ENCODE data around the gene C20orf202. TPM values are rescaled to one million over a fixed set of nuclear protein-coding genes. Genes with fewer than 3 reads are reported as not detected.

Gene C20orf202
- total and polyA plus RNA-seq, 2 experiments from 2014 or later: not detected

DNA sequence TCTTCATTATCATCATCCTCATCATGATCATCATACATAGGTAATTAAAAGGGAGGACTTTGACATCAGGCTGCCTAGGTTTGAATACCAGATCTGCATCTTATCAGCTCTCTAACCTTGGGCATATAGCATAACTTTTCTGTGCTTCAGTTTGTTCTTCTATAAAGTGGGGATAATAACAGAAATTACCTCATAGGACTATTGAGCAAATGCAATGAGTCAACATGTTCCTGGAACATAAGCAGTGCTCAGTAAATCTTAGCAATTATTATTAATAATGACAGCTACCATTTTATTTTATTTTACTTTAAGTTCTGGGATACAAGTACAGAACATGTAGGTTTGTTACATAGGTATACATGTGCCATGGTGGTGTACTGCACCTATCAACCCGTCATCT lies 7.2 kb downstream of the C20orf202 start:
- no peak overlapping the region for H2AFZ ChIP-seq
- no peaks in the 10 kb centered on the region for H3K27me3 ChIP-seq (ENCODE audit: insufficient read depth)
- Mint-ChIP-seq H3K4me3 (no peak overlapping the region), H3K27me3 (ENCODE audit: insufficient read depth, low read depth, poor library complexity) (no peaks in the 10 kb centered on the region), H3K27ac (no peak overlapping the region), H3K36me3 (ENCODE audit: low read depth) (no peaks in the 10 kb centered on the region), H3K4me1 (peaks cover 16% of the 10 kb centered on the region), H3K9me3 (peaks cover 1% of the 10 kb centered on the region; the same call in 1 of the 3 replicates)
- DNase-seq (ENCODE audit: low spot score) (no peak), ATAC-seq (no peak)
- no peaks in the 10 kb centered on the region for H3K79me2 ChIP-seq (replicated peaks; ENCODE audit: insufficient read depth)
- no peaks in the 10 kb centered on the region for H3K9me2 ChIP-seq (ENCODE audit: insufficient read depth)
- peaks cover 16% of the 10 kb centered on the region for H3K4me1 ChIP-seq (ENCODE audit: insufficient read depth)
- no peaks in the 10 kb centered on the region; the same call in 1 of the 2 replicates for H4K20me1 ChIP-seq (replicated peaks; ENCODE audit: insufficient read depth)
- H3K27ac ChIP-seq (ENCODE audit: low read depth): no peak overlapping the region
- no peak overlapping the region for H3K4me2 ChIP-seq
- TF ChIP-seq JUNB (IDR thresholded peaks at IDR 0.05; ENCODE audit: unreplicated experiment) (no peak), EZH2 (IDR thresholded peaks at IDR 0.05; ENCODE audit: low read depth, unreplicated experiment) (no peak), ZNF331 (CRISPR knock-in tag; IDR thresholded peaks at IDR 0.05; ENCODE audit: low read depth) (no peak), REST (IDR thresholded peaks at IDR 0.05; ENCODE audit: unreplicated experiment) (no peak), EZH2phosphoT487 (IDR thresholded peaks at IDR 0.05; ENCODE audit: unreplicated experiment) (no peak), CREB1 (CRISPR knock-in tag; IDR thresholded peaks at IDR 0.05; ENCODE audit: low read depth) (no peak), NANOG (IDR thresholded peaks at IDR 0.05; ENCODE audit: borderline replicate concordance) (no peak), POLR2AphosphoS5 (IDR thresholded peaks at IDR 0.05; ENCODE audit: low read depth) (no peak), ZNF114 (CRISPR knock-in tag; IDR thresholded peaks at IDR 0.05) (no peak), ETS1 (IDR thresholded peaks at IDR 0.05) (no peak), STAT1 (IDR thresholded peaks at IDR 0.05; ENCODE audit: unreplicated experiment) (no peak)
- TF ChIP-seq, protein P1, sequence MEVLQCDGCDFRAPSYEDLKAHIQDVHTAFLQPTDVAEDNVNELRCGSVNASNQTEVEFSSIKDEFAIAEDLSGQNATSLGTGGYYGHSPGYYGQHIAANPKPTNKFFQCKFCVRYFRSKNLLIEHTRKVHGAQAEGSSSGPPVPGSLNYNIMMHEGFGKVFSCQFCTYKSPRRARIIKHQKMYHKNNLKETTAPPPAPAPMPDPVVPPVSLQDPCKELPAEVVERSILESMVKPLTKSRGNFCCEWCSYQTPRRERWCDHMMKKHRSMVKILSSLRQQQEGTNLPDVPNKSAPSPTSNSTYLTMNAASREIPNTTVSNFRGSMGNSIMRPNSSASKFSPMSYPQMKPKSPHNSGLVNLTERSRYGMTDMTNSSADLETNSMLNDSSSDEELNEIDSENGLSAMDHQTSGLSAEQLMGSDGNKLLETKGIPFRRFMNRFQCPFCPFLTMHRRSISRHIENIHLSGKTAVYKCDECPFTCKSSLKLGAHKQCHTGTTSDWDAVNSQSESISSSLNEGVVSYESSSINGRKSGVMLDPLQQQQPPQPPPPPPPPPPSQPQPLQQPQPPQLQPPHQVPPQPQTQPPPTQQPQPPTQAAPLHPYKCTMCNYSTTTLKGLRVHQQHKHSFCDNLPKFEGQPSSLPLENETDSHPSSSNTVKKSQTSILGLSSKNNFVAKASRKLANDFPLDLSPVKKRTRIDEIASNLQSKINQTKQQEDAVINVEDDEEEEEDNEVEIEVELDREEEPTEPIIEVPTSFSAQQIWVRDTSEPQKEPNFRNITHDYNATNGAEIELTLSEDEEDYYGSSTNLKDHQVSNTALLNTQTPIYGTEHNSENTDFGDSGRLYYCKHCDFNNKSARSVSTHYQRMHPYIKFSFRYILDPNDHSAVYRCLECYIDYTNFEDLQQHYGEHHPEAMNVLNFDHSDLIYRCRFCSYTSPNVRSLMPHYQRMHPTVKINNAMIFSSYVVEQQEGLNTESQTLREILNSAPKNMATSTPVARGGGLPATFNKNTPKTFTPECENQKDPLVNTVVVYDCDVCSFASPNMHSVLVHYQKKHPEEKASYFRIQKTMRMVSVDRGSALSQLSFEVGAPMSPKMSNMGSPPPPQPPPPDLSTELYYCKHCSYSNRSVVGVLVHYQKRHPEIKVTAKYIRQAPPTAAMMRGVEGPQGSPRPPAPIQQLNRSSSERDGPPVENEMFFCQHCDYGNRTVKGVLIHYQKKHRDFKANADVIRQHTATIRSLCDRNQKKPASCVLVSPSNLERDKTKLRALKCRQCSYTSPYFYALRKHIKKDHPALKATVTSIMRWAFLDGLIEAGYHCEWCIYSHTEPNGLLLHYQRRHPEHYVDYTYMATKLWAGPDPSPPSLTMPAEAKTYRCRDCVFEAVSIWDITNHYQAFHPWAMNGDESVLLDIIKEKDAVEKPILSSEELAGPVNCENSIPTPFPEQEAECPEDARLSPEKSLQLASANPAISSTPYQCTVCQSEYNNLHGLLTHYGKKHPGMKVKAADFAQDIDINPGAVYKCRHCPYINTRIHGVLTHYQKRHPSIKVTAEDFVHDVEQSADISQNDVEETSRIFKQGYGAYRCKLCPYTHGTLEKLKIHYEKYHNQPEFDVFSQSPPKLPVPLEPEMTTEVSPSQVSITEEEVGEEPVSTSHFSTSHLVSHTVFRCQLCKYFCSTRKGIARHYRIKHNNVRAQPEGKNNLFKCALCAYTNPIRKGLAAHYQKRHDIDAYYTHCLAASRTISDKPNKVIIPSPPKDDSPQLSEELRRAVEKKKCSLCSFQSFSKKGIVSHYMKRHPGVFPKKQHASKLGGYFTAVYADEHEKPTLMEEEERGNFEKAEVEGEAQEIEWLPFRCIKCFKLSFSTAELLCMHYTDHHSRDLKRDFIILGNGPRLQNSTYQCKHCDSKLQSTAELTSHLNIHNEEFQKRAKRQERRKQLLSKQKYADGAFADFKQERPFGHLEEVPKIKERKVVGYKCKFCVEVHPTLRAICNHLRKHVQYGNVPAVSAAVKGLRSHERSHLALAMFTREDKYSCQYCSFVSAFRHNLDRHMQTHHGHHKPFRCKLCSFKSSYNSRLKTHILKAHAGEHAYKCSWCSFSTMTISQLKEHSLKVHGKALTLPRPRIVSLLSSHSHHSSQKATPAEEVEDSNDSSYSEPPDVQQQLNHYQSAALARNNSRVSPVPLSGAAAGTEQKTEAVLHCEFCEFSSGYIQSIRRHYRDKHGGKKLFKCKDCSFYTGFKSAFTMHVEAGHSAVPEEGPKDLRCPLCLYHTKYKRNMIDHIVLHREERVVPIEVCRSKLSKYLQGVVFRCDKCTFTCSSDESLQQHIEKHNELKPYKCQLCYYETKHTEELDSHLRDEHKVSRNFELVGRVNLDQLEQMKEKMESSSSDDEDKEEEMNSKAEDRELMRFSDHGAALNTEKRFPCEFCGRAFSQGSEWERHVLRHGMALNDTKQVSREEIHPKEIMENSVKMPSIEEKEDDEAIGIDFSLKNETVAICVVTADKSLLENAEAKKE (CRISPR knock-in tag; IDR thresholded peaks at IDR 0.05): no peak
- TF ChIP-seq, protein P2, sequence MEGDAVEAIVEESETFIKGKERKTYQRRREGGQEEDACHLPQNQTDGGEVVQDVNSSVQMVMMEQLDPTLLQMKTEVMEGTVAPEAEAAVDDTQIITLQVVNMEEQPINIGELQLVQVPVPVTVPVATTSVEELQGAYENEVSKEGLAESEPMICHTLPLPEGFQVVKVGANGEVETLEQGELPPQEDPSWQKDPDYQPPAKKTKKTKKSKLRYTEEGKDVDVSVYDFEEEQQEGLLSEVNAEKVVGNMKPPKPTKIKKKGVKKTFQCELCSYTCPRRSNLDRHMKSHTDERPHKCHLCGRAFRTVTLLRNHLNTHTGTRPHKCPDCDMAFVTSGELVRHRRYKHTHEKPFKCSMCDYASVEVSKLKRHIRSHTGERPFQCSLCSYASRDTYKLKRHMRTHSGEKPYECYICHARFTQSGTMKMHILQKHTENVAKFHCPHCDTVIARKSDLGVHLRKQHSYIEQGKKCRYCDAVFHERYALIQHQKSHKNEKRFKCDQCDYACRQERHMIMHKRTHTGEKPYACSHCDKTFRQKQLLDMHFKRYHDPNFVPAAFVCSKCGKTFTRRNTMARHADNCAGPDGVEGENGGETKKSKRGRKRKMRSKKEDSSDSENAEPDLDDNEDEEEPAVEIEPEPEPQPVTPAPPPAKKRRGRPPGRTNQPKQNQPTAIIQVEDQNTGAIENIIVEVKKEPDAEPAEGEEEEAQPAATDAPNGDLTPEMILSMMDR (conservative IDR thresholded peaks at IDR 0.05; ENCODE audit: low read depth in 2 of 2): no peak
- H3K4me3 ChIP-seq: no peak overlapping the region
- no peaks in the 10 kb centered on the region for H3K36me3 ChIP-seq (ENCODE audit: insufficient read depth)
- no peaks in the 10 kb centered on the region for H3F3A ChIP-seq (replicated peaks; ENCODE audit: low read depth)
